Endothelial cell of umbilical vein (primary cell): Measurements from ENCODE around the gene KRT33B. TPM values are rescaled to one million over a fixed set of nuclear protein-coding genes. Genes with fewer than 3 reads are reported as not detected.
"Not testable (repeated sequence)": the region's sequence is repeated elsewhere in the genome, so short reads cannot be mapped to it uniquely, and the experiment has no call there.

Source experiments
- BruUV-seq: library from RNA; stranded (reverse); fragments of 400-500 nt; replicated peaks from 2 replicates; lab custom pipeline; 2021; lab: Mats Ljungman, UMichigan
- CTCF ChIA-PET: fragments of 300-600, 350-600 bp; sonication (Branson Sonifier 250); formaldehyde crosslinking; loops from one replicate; lab custom pipeline; 2021; ENCODE audit warnings: antibody characterized with exemption, inconsistent platforms; lab: Charles Lee
- POLR2A ChIA-PET: fragments of 300-600, 350-600 bp; sonication (Branson Sonifier 250); formaldehyde crosslinking; loops from one replicate; lab custom pipeline; 2021; ENCODE audit warnings: antibody characterized with exemption, inconsistent platforms; lab: Charles Lee
- DNase-seq: peaks from one replicate; pipeline ENCODE4 v3.0.0-alpha.2; 2011; ENCODE audit warnings: low read depth, low spot score
- FAIRE-seq: peaks from 2 replicates; lab custom pipeline; 2011; peaks lifted over from hg19 to GRCh38; lab: Jason Lieb, UNC
- H2AFZ ChIP-seq: 2 replicates; pipeline ENCODE4 v1.6.0; 2012; ENCODE audit warnings: low read depth, low read length, control low read depth, inconsistent platforms
- H3K27ac ChIP-seq: 2 replicates; pipeline ENCODE4 v1.5.1; 2011; ENCODE audit warnings: low read depth, mild to moderate bottlenecking, control low read depth, low read length, moderate library complexity; ENCODE audit not compliant: insufficient read depth
- H3K27me3 ChIP-seq, 2 experiments: 2 replicates each; pipeline versions ENCODE4 v1.6.0 to v1.6.1; 2011; ENCODE audit warnings: low read length in 2 of 2, mixed read lengths in 1 of 2; ENCODE audit not compliant: control insufficient read depth in 2 of 2, insufficient read depth in 2 of 2
- H3K36me3 ChIP-seq, 2 experiments: 2 replicates in 1 of 2; 3 replicates in 1 of 2; pipeline ENCODE4 v1.5.1; 2011; ENCODE audit warnings: low read length in 2 of 2, mild to moderate bottlenecking in 1 of 2, moderate library complexity in 1 of 2; ENCODE audit not compliant: control insufficient read depth in 2 of 2, insufficient read depth in 2 of 2; ENCODE audit errors: extremely low read depth in 1 of 2
- H3K4me1 ChIP-seq: 3 replicates; pipeline ENCODE4 v1.5.1; 2011; ENCODE audit warnings: mild to moderate bottlenecking, low read length; ENCODE audit not compliant: control insufficient read depth, insufficient read depth; ENCODE audit errors: extremely low read depth
- H3K4me2 ChIP-seq: 2 replicates; pipeline ENCODE4 v1.6.1; 2011; ENCODE audit warnings: low read length, control low read depth, mixed read lengths; ENCODE audit not compliant: insufficient read depth
- H3K4me3 ChIP-seq, 3 experiments: fragments of 200-600 bp in 1 of 3; sonication (generic), shearing (Covaris generic) in 1 of 3; replicated peaks in 1 of 3; 2 replicates each; pipeline ENCODE4 v1.5.1; 2011 to 2016; ENCODE audit warnings: control low read depth in 3 of 3, low read length in 3 of 3, mild to moderate bottlenecking in 2 of 3, inconsistent platforms in 1 of 3, low read depth in 1 of 3, moderate library complexity in 1 of 3; ENCODE audit not compliant: insufficient read depth in 1 of 3
- H3K79me2 ChIP-seq: 2 replicates; pipeline ENCODE4 v1.6.0; 2012; ENCODE audit warnings: low read length, inconsistent platforms; ENCODE audit not compliant: control insufficient read depth, insufficient read depth
- H3K9ac ChIP-seq: replicated peaks from 2 replicates; pipeline ENCODE3; 2011; ENCODE audit warnings: low read length, control low read depth; ENCODE audit not compliant: insufficient read depth; ENCODE audit errors: extremely low read depth
- H3K9me1 ChIP-seq: replicated peaks from 3 replicates; pipeline ENCODE4 v1.6.0; 2011; ENCODE audit warnings: mild to moderate bottlenecking, low read length; ENCODE audit not compliant: control insufficient read depth, insufficient read depth; ENCODE audit errors: extremely low read depth
- H3K9me3 ChIP-seq: replicated peaks from 2 replicates; pipeline ENCODE4 v1.5.1; 2012; ENCODE audit warnings: low read length, inconsistent platforms; ENCODE audit not compliant: control insufficient read depth, insufficient read depth
- H4K20me1 ChIP-seq: replicated peaks from 2 replicates; pipeline ENCODE3; 2011; ENCODE audit warnings: mild to moderate bottlenecking, low read length; ENCODE audit not compliant: control insufficient read depth, insufficient read depth; ENCODE audit errors: extremely low read depth
- CTCF ChIP-seq, 2 donors: IDR thresholded peaks; 1 replicate in 1 of 2; 2 replicates in 1 of 2; pipeline ENCODE4 v1.5.1; 2011; ENCODE audit warnings: low read length in 2 of 2, mild to moderate bottlenecking in 2 of 2, moderate library complexity in 2 of 2, control low read depth in 1 of 2, inconsistent platforms in 1 of 2, low read depth in 1 of 2; ENCODE audit not compliant: insufficient read depth in 1 of 2; ENCODE audit errors: extremely low read depth in 1 of 2
- POLR2A ChIP-seq: IDR thresholded peaks from 2 replicates; pipeline ENCODE4 v1.6.1; 2012; ENCODE audit warnings: low read depth, mild to moderate bottlenecking, control low read depth, low read length
- dilution Hi-C: fragments of 300-500 bp; cut with MboI; formaldehyde crosslinking; loops from one replicate; pipeline ENCODE4 v1.15.0; 2019; ENCODE audit warnings: low sequenced_read_pairs; ENCODE audit not compliant: extremely low pct_ligation_motif_present
- intact Hi-C: fragments of 100-400 bp; cut with micrococcal nuclease; formaldehyde crosslinking; loops from one replicate; pipeline ENCODE4 v1.10.0; 2022
- polyA plus RNA-seq, 4 experiments: library from polyadenylated mRNA; depleted of rRNA in 3 of 4; stranded (reverse) in 3 of 4; unstranded in 1 of 4; fragments of >200 nt; gene quantifications; 2 replicates each; pipeline versions ENCODE4 v1.2.1 to v1.2.3, GENCODE V29; 2011 to 2012; ENCODE audit warnings: missing spikeins in 1 of 4
- total RNA-seq: library from RNA; stranded (reverse); gene quantifications from 2 replicates; pipeline ENCODE4 v1.2.3, GENCODE V29; 2021
- TF ChIP-seq, protein P1 (sequence below): IDR thresholded peaks from 2 replicates; pipeline ENCODE4 v1.6.1; 2011; ENCODE audit not compliant: insufficient read depth, insufficient read length

Gene KRT33B
- total and polyA plus RNA-seq, 2 donors (not counting 3 experiments of a cell fraction or from before 2014, with no cell fraction given): not detected

DNA sequence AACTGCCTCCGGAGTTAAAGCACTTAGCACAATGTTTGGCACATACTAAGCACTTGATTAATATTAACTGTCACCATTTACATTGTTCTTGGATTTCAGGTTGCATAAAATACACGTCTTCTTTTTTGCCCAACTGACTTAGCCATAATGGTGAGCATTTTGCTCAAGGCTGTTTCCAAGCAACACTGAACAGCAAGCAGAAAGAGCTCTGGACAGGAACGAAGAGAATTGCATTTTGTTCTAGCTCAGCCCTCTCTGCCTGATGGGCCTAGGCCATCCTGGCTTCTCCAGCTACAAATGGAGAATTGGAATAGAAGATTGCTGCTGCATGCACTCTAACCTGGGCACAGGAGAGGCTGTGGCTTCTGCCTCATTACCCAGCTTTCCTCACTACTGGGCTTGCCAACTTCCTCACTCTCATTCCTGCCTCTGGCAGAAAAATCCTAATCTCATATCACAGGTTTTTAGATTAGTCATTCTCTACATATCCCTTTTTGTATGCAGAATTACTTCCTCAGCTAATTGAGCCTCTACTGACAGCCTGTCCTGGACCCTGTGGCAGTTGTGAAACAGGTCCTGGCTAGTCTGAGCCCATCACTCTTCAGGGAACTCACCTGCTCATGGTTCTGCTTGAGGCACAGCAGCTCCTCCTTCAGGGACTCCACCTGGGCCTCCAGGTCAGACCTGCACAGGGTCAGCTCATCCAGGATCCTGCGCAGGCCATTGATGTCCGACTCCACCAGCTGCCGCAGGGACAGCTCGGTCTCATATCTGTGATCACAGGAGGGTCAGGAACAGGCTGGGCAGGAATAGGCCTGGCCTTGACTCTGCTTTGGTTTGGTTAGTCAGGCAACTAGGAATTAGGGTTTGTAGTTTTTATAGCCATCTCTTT lies 21.5 kb downstream of the KRT33B start:
- no TSS peak for BruUV-seq
- no peak overlapping the region for H2AFZ ChIP-seq
- DNase-seq (no peak), FAIRE-seq (no peak)
- H3K4me3 ChIP-seq: no peak overlapping the region
- no peak overlapping the region for H3K27ac ChIP-seq
- intact Hi-C loops: no loop called here
- dilution Hi-C loops: no loop called here
- H3K27me3 ChIP-seq: no peaks in the 10 kb centered on the region
- no peaks in the 10 kb centered on the region for H3K9me3 ChIP-seq
- no peaks in the 10 kb centered on the region for H3K4me1 ChIP-seq
- CTCF ChIA-PET: interaction anchor here (0.8 to 2.3 kb wide), 4 partner anchors 18 to 148 kb away, joined by 3 to 9 read pairs (median 4); no protein-coding TSS in a partner anchor
- H3K9ac ChIP-seq: no peak overlapping the region
- H3K9me1 ChIP-seq: no peaks in the 10 kb centered on the region
- H3K36me3 ChIP-seq: no peaks in the 10 kb centered on the region
- no peaks in the 10 kb centered on the region for H3K79me2 ChIP-seq
- POLR2A ChIA-PET: no interaction called here
- no peak overlapping the region for H3K4me2 ChIP-seq
- TF ChIP-seq CTCF (IDR thresholded peaks at IDR 0.05; ENCODE audit: extremely low read depth in 1 of 2, insufficient read depth in 1 of 2, low read depth in 1 of 2, low read length in 2 of 2) (no peak), POLR2A (no peak)
- TF ChIP-seq, protein P1, sequence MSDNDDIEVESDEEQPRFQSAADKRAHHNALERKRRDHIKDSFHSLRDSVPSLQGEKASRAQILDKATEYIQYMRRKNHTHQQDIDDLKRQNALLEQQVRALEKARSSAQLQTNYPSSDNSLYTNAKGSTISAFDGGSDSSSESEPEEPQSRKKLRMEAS: no peak
- no peaks in the 10 kb centered on the region for H4K20me1 ChIP-seq

DNA sequence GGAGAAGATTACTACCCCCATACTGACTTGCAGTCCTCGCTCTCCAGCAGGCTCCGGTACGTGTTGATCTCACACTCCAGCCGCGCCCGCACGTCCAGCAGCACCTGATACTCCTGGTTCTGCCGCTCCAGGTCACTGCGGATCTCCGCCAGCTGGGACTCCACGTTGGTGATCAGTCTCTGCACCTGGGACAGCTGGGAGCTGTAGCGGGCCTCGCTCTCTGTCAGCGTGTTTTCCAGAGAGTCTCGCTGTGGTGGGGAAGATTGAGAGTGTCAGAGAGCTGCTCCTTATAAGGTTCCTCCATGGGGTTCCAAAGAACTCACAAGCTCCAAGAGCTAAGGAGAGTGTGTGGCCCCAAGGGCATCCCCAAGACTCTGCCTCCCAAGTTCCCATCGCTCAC lies 23.2 kb downstream of the KRT33B start:
- H3K36me3 ChIP-seq, H2AFZ ChIP-seq, H3K4me2 ChIP-seq, FAIRE-seq, H3K27me3 ChIP-seq, H3K79me2 ChIP-seq, H3K9me1 ChIP-seq, H3K27ac ChIP-seq, H3K9ac ChIP-seq, H3K4me3 ChIP-seq, DNase-seq, CTCF ChIA-PET, H3K4me1 ChIP-seq, BruUV-seq, POLR2A ChIA-PET, dilution Hi-C loops, intact Hi-C loops, H3K9me3 ChIP-seq, H4K20me1 ChIP-seq: not testable (repeated sequence)
